ENCODE data around the gene EFNA4.

DNA sequence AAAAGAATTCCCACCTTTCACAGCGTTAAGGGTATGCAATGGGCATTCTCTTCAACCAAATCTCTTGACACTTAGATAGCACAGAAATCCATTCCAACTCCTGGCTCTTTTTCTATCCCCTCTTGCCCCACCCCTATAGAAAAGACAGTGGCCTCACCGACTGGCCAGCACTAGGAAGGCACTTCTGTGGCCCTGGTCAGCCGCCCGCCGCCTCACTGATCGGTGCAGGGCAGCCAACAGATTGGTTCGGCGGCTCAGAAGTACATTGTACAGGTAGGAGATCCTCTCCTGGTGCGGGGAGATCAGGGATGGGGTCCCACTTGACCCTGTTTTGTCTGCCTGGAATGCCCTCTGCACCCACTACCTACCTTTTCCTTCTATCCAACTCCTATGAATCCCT lies 39.2 kb upstream of the EFNA4 start:
- TF ChIP-seq EZH2phosphoT487 (IDR thresholded peaks at IDR 0.05; ENCODE audit: insufficient read depth, low read depth) = no peak
- no peak for TF ChIP-seq EZH2 (IDR thresholded peaks at IDR 0.05; ENCODE audit: insufficient read depth, poor library complexity, severe bottlenecking)

Data from GM23248 (cell line).